Cardiac muscle cell (in vitro differentiated cells and primary cell): Measurements from ENCODE around the gene MOB3B. TPM values are rescaled to one million over a fixed set of nuclear protein-coding genes. Genes with fewer than 3 reads are reported as not detected.

ENCODE experiments used
- DNase-seq, 2 donors: peaks; one replicate each; pipeline versions ENCODE4 v3.0.0 to v3.0.0-alpha.2; 2010 to 2017; ENCODE audit warnings: low read depth in 1 of 2, low spot score in 1 of 2
- H3K27ac ChIP-seq: fragments of 200-600 bp; sonication (generic); 2 replicates; pipeline ENCODE4 v1.5.1; 2016
- H3K27me3 ChIP-seq: fragments of 200-600 bp; sonication (generic); 2 replicates; pipeline ENCODE4 v1.6.0; 2016; ENCODE audit warnings: control low read depth
- H3K36me3 ChIP-seq: fragments of 200-600 bp; sonication (generic); 2 replicates; pipeline ENCODE4 v1.5.1; 2016; ENCODE audit warnings: control low read depth
- H3K4me1 ChIP-seq: fragments of 200-600 bp; sonication (generic); 2 replicates; pipeline ENCODE4 v1.8.1; 2017; ENCODE audit warnings: low read depth, mild to moderate bottlenecking, mixed run types
- H3K4me3 ChIP-seq: fragments of 200-600 bp; sonication (generic); 2 replicates; pipeline ENCODE4 v1.5.1; 2016; ENCODE audit warnings: mild to moderate bottlenecking
- H3K9me3 ChIP-seq: fragments of 200-600 bp; sonication (generic); 2 replicates; pipeline ENCODE4 v1.5.1; 2017; ENCODE audit warnings: low read depth, mild to moderate bottlenecking, control low read depth
- polyA plus RNA-seq: library from polyadenylated mRNA; unstranded; fragments of >200 nt; fragmentation: Nextera tagmentation; extraction: Ambion mirVana; gene quantifications from 2 replicates; pipeline ENCODE4 v1.2.1, GENCODE V29; 2016
- total RNA-seq: library from RNA; depleted of rRNA; stranded (reverse); fragments of >200 nt; gene quantifications from 2 replicates; pipeline ENCODE4 v1.2.3, GENCODE V29; 2016
- TF ChIP-seq, protein P1 (sequence below): IDR thresholded peaks from 2 replicates; pipeline ENCODE4 v1.5.1; 2012; ENCODE audit warnings: low read depth, mild to moderate bottlenecking, low read length

The MOB3B gene
- total and polyA plus RNA-seq, 2 experiments from 2014 or later: 0.74 to 1.7 TPM

DNA sequence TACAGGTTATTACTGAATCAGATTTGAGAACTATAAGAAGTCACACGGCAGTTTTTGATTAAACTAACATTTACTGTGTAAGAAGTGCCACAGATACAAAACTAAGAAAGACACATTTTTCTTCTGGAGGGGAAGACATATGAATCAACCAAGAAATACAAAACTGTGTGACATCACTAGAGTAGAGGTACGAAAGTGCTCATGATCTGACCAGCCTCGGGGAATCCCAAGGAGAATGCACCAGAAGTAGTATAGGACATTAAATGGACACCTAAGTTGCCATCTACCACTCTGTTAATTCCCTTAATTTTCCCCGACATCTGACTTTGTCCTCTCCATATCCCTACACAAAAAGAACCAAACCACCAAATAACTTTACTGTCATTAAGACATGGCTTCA, 10.8 kb downstream of the MOB3B start:
- no peak for DNase-seq
- TF ChIP-seq, protein P1, sequence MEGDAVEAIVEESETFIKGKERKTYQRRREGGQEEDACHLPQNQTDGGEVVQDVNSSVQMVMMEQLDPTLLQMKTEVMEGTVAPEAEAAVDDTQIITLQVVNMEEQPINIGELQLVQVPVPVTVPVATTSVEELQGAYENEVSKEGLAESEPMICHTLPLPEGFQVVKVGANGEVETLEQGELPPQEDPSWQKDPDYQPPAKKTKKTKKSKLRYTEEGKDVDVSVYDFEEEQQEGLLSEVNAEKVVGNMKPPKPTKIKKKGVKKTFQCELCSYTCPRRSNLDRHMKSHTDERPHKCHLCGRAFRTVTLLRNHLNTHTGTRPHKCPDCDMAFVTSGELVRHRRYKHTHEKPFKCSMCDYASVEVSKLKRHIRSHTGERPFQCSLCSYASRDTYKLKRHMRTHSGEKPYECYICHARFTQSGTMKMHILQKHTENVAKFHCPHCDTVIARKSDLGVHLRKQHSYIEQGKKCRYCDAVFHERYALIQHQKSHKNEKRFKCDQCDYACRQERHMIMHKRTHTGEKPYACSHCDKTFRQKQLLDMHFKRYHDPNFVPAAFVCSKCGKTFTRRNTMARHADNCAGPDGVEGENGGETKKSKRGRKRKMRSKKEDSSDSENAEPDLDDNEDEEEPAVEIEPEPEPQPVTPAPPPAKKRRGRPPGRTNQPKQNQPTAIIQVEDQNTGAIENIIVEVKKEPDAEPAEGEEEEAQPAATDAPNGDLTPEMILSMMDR: no peak
- Histone ChIP-seq H3K36me3 (no peaks in the 10 kb centered on the region), H3K27ac (no peak overlapping the region), H3K9me3 (no peaks in the 10 kb centered on the region), H3K4me3 (no peak overlapping the region), H3K4me1 (no peaks in the 10 kb centered on the region), H3K27me3 (no peaks in the 10 kb centered on the region)

DNA sequence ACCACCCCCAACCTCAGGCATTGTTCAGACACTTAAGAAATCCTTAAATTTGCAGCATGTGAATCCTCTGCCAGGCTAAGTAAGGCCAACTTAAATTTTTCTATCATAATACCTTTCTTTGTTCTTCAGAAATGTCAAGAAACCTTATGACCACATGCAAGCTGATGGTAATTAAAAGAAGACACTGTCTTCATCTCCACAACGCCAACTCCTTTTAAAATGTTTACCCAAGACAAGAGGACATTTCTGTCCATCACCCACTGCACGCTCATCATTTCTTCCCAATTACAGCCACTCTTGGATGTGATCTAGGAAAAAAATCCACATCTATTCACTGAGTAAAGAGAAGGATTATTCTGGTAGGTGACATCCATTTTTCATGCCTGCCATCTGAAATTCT, 11.6 kb downstream of the MOB3B start:
- DNase-seq: no peak
- Histone ChIP-seq H3K27me3 (no peaks in the 10 kb centered on the region), H3K36me3 (no peaks in the 10 kb centered on the region), H3K4me1 (no peaks in the 10 kb centered on the region), H3K27ac (no peak overlapping the region), H3K9me3 (no peaks in the 10 kb centered on the region), H3K4me3 (no peak overlapping the region)
- TF ChIP-seq, protein P1: no peak

DNA sequence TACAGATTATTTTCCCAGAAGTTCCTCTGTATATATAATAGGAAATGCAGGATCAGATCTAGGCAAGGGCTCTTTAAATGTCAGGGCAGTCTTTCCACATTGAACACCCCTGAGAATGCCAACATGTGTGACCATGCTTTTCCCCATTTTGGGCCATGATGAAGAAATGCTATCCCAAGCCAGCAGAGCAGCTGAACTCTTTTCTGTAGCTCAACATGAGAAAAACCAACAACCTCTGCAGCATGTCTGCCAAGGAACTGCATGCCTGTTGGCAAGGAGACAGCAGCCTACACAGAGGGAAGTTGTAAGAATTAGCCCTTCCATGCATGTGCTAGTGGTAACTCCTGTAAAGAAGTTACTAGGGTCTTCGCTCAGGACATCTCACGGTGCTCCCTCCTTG, 15.1 kb downstream of the MOB3B start:
- H3K9me3 ChIP-seq: no peaks in the 10 kb centered on the region
- DNase-seq: peak in 1 of 2 donors; percentile 13

DNA sequence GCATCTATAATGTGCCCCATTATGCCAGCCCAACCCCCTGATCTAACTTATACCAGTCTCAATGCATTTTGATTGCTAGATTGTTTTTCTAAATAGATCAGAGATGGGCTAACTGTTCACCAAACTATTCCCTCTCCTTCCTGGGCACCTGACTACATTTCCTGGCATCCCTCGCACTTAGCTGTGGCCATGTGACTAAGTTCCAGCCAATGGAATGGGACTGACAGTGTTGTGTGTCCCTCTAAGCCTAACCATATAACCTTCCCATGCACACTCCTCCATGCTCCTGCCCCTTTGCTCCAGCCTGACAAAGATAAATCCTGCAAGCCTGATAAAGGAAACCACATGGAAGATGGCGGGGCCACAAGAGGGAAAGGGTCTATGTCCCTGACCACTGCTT, 17.8 kb downstream of the MOB3B start:
- no peaks in the 10 kb centered on the region for H3K36me3 ChIP-seq
- no peaks in the 10 kb centered on the region for H3K4me1 ChIP-seq
- TF ChIP-seq, protein P1: no peak
- H3K27ac ChIP-seq: no peak overlapping the region
- no peak overlapping the region for H3K4me3 ChIP-seq
- H3K9me3 ChIP-seq: no peaks in the 10 kb centered on the region
- DNase-seq: no peak
- no peaks in the 10 kb centered on the region for H3K27me3 ChIP-seq

More for the DNA sequence above, 15.1 kb downstream of the MOB3B start:
- H3K27ac ChIP-seq: no peak overlapping the region
- H3K27me3 ChIP-seq: no peaks in the 10 kb centered on the region
- no peaks in the 10 kb centered on the region for H3K36me3 ChIP-seq
- no peaks in the 10 kb centered on the region for H3K4me1 ChIP-seq
- TF ChIP-seq, protein P1: no peak
- no peak overlapping the region for H3K4me3 ChIP-seq

DNA sequence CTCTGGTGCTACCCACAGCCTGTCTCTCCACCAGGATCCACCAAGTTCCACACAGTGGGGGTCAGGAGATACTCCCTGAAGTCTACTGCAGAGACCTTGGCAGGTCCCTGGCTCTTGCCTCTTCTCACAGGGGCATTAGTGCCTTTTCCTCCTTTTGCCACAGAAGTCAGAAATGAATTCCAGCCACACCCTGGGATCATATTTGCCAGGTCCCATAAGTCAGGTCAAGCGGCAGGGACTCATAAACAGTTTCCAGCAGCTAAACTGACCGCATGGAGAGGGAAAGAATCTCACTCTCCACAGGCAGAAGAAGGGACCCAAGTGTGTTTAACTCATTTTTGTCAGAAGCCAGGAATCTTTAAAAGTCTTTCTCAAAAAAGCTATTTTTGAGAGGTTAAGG, 18.8 kb downstream of the MOB3B start:
- TF ChIP-seq, protein P1: no peak
- Histone ChIP-seq H3K27me3 (no peaks in the 10 kb centered on the region), H3K27ac (no peak overlapping the region), H3K4me3 (no peak overlapping the region), H3K9me3 (no peaks in the 10 kb centered on the region), H3K4me1 (no peaks in the 10 kb centered on the region), H3K36me3 (no peaks in the 10 kb centered on the region)
- no peak for DNase-seq

DNA sequence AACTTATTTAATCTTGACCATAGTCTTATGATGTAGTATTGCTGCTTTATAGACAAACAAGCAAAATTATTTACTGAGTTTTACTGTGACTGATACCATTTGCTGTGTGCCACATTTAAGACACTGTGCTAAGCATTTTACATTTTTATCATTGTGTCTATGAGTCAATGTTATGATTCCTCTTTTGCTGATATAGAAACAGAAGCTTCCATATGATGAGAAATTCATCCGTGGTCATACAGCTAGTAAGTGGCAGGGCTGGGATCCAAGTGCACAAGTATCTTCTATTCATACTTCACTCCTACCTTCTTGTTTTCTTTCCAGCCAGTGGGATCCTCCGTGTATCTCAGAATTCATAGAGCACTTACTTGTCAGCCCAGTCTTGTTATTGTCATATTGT, 22.6 kb downstream of the MOB3B start:
- H3K4me3 ChIP-seq: no peak overlapping the region
- H3K27me3 ChIP-seq: no peaks in the 10 kb centered on the region
- DNase-seq: no peak
- no peak overlapping the region for H3K27ac ChIP-seq
- H3K9me3 ChIP-seq: no peaks in the 10 kb centered on the region
- H3K4me1 ChIP-seq: no peaks in the 10 kb centered on the region
- no peaks in the 10 kb centered on the region for H3K36me3 ChIP-seq
- TF ChIP-seq, protein P1: no peak
